Transverse colon (tissue), 4 donors: Measurements from ENCODE around the gene SPACA5B. TPM values are rescaled to one million over a fixed set of nuclear protein-coding genes. Genes with fewer than 3 reads are reported as not detected.
"Not testable (repeated sequence)": the region's sequence is repeated elsewhere in the genome, so short reads cannot be mapped to it uniquely, and the experiment has no call there.

ENCODE experiments used
- DNase-seq: peaks from one replicate; pipeline ENCODE4 v3.0.0-alpha.2; 2019
- H3K27ac ChIP-seq, 4 donors: fragments of 200-600 bp; sonication (generic); 2 replicates each; pipeline ENCODE4 v1.5.1; 2016 to 2018; ENCODE audit warnings: inconsistent platforms in 4 of 4
- H3K27me3 ChIP-seq: fragments of 200-600 bp; sonication (generic); 2 replicates; pipeline ENCODE4 v1.5.1; 2017; ENCODE audit warnings: inconsistent platforms
- H3K36me3 ChIP-seq, 4 donors: fragments of 200-600 bp; sonication (generic); 2 replicates each; pipeline ENCODE4 v1.5.1; 2017 to 2019; ENCODE audit warnings: inconsistent platforms in 4 of 4
- H3K4me1 ChIP-seq, 4 donors: fragments of 200-600 bp; sonication (generic); 2 replicates each; pipeline ENCODE4 v1.5.1; 2017 to 2020; ENCODE audit warnings: inconsistent platforms in 4 of 4
- H3K4me3 ChIP-seq, 4 donors: fragments of 200-600 bp; sonication (generic); 1 replicate in 1 of 4; 2 replicates in 3 of 4; pipeline versions ENCODE4 v1.5.1 to v1.6.1; 2017 to 2019; ENCODE audit warnings: inconsistent platforms in 4 of 4
- H3K9me3 ChIP-seq, 2 donors: fragments of 200-600 bp; sonication (generic); 2 replicates each; pipeline ENCODE4 v1.5.1; 2017 to 2019; ENCODE audit warnings: inconsistent platforms in 2 of 2
- EP300 ChIP-seq: sonication (generic); formaldehyde crosslinking; IDR thresholded peaks from one replicate; pipeline ENCODE4 v1.6.1; 2017; ENCODE audit warnings: antibody characterized with exemption, low read depth
- POLR2A ChIP-seq: fragments of 450-650 bp; IDR thresholded peaks from one replicate; pipeline ENCODE4 v1.6.1; 2016; ENCODE audit warnings: antibody characterized with exemption, mild to moderate bottlenecking, moderate library complexity
- POLR2AphosphoS5 ChIP-seq, 3 donors: sonication (generic); formaldehyde crosslinking; IDR thresholded peaks; one replicate each; pipeline ENCODE4 v1.6.1; 2016; ENCODE audit warnings: antibody characterized with exemption in 3 of 3
- WGBS, 2 donors: methylation state at CpG; one replicate each; pipeline ENCODE4 v1.1.5; 2018; ENCODE audit warnings: low coverage in 1 of 2; 5-methylcytosine and 5-hydroxymethylcytosine counted together
- in situ Hi-C, 4 donors: fragments of 200-750 bp; cut with MboI; loops; one replicate each; pipeline versions ENCODE4 v1.15.0 to v1.15.1; 2017; ENCODE audit warnings: low sequenced_read_pairs in 3 of 4, low pct_ligation_motif_present in 1 of 4, low pct_unique_long_range_greater_than_20kb in 1 of 4
- intact Hi-C: fragments of 100-400 bp; cut with DNase I; formaldehyde crosslinking; loops from one replicate; pipeline ENCODE4 v1.15.1; 2023; ENCODE audit warnings: low total_unique reads
- small RNA-seq, 4 donors: library from RNA; depleted of rRNA; stranded (forward); fragments of <200 nt; gene quantifications; one replicate each; pipeline ENCODE3, GENCODE V24; 2016
- total RNA-seq, 4 donors: library from RNA; depleted of rRNA; stranded (reverse); fragments of >200 nt; gene quantifications; one replicate each; pipeline ENCODE4 v1.1.0, GENCODE V29; 2016
- TF ChIP-seq, protein P1 (sequence below), 5 experiments: fragments of 200-600 bp in 3 of 5; fragments of 450-650 bp in 2 of 5; sonication (generic) in 3 of 5; IDR thresholded peaks; 1 replicate in 2 of 5; 2 replicates in 3 of 5; pipeline ENCODE4 v1.5.1; 2016 to 2017; ENCODE audit warnings: antibody characterized with exemption in 5 of 5, inconsistent platforms in 3 of 5, mild to moderate bottlenecking in 2 of 5, moderate library complexity in 1 of 5

The SPACA5B gene
- total RNA-seq, 4 donors from 2014 or later: not detected

- WGBS, 2 donors: 65% methylated on average over 4 of the region's 4 CpGs; no CpG with 5 or more reads in 1 of the 2 donors
- DNase-seq: no peak
- TF ChIP-seq EP300 (no peak), POLR2A (no peak), POLR2AphosphoS5 (IDR thresholded peaks at IDR 0.05) (no peak)
- TF ChIP-seq, protein P1, sequence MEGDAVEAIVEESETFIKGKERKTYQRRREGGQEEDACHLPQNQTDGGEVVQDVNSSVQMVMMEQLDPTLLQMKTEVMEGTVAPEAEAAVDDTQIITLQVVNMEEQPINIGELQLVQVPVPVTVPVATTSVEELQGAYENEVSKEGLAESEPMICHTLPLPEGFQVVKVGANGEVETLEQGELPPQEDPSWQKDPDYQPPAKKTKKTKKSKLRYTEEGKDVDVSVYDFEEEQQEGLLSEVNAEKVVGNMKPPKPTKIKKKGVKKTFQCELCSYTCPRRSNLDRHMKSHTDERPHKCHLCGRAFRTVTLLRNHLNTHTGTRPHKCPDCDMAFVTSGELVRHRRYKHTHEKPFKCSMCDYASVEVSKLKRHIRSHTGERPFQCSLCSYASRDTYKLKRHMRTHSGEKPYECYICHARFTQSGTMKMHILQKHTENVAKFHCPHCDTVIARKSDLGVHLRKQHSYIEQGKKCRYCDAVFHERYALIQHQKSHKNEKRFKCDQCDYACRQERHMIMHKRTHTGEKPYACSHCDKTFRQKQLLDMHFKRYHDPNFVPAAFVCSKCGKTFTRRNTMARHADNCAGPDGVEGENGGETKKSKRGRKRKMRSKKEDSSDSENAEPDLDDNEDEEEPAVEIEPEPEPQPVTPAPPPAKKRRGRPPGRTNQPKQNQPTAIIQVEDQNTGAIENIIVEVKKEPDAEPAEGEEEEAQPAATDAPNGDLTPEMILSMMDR (IDR thresholded peaks at IDR 0.05): no peak
- H3K27me3 ChIP-seq: no peaks in the 10 kb centered on the region
- H3K36me3 ChIP-seq: no peaks in the 10 kb centered on the region
- no peaks in the 10 kb centered on the region for H3K9me3 ChIP-seq
- intact Hi-C loops: no loop called here
- no peak overlapping the region for H3K27ac ChIP-seq
- H3K4me3 ChIP-seq: no peak overlapping the region
- in situ Hi-C loops: no loop called here
- no peaks in the 10 kb centered on the region for H3K4me1 ChIP-seq
Observed at GRCh38 chrX:48179691-48180090, 49.3 kb downstream of the SPACA5B start.

DNA sequence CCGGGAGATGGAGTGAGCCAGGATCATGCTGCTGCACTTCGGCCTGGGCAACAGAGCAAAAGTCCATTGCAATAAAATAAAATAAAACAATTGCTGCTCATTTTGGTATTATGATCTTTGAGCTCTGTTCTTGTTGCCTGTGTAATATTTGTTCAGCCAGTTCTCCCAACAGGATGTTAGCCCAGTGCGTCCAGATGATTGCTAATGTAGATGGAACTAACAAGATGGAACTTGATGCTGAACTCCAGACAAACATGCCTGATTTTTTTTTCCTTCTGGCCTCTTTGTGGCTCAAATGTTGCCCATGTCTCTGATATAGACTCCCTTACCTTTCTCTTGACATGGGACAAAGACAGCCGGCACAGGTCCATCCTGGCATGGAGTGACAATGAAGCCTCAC is 50.4 kb downstream of the SPACA5B start:
- Histone ChIP-seq H3K4me1 (no peaks in the 10 kb centered on the region), H3K9me3 (no peaks in the 10 kb centered on the region), H3K27me3 (no peaks in the 10 kb centered on the region), H3K4me3 (no peak overlapping the region), H3K36me3 (no peaks in the 10 kb centered on the region), H3K27ac (no peak overlapping the region)
- DNase-seq: no peak
- TF ChIP-seq EP300 (no peak), POLR2AphosphoS5 (IDR thresholded peaks at IDR 0.05) (no peak), POLR2A (no peak)
- TF ChIP-seq, protein P1 (IDR thresholded peaks at IDR 0.05): no peak
- intact Hi-C loops: no loop called here
- WGBS, 2 donors: 80% methylated on average over 1 to 4 of the region's 4 CpGs
- in situ Hi-C loops: no loop called here

DNA sequence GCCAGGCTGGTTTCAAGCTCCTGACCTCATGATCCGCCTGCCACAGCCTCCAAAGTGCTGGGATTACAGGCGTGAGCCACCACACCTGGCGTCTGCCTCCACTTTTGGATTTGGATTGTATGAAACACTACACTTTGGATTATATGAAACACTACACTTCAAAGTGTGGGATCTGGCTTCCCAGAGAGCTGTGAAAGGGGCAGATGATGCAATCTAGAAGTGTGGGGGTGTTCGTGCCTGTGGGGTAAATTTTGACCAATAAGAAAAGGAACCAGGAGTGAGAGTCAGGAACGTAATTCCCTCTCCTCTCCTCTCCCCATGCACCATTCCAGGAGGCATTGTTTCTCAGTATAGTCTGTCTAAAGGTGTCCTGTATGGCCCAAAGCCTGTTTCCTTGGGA is 51.5 kb downstream of the SPACA5B start:
- intact Hi-C loops, H3K36me3 ChIP-seq: not testable (repeated sequence)
- 61% methylated on average over 5 of the region's 5 CpGs; no CpG with 5 or more reads in 1 of the 2 donors for WGBS, 2 donors

More for the DNA sequence above, 51.5 kb downstream of the SPACA5B start:
- H3K27ac ChIP-seq, H3K4me3 ChIP-seq, in situ Hi-C loops, H3K27me3 ChIP-seq, H3K9me3 ChIP-seq, DNase-seq, H3K4me1 ChIP-seq: not testable (repeated sequence)

Small RNA genes within 50 kb of the gene (small RNA-seq; reads per million reads assigned to genes)
- gene AC245047.7: 0 reads per million in 4 donors
- 0 to 0.14 (median 0) reads per million in 4 donors for gene RNU6-707P

Other genes with a start within 250 kb of the SPACA5B start
- gene ZNF182, start 126.6 kb upstream of the SPACA5B start, total RNA-seq: 1 to 10 TPM; 3.7 to 6.8 (median 4.8) TPM
- gene SPACA5, start 123.6 kb upstream of the SPACA5B start, total RNA-seq: not detected
- 10 to 100 TPM in 2 of 4 donors, 1 to 10 TPM in 2; 4.6 to 29.9 (median 14.1) TPM for gene ZNF630, start 59.0 kb upstream of the SPACA5B start, total RNA-seq
- gene SSX5, start 66.2 kb downstream of the SPACA5B start, total RNA-seq: not detected
- not detected for gene SSX1, start 124.8 kb downstream of the SPACA5B start, total RNA-seq
- not detected for gene SSX3, start 226.1 kb downstream of the SPACA5B start, total RNA-seq